Activated gamma-delta T cell (primary cell): ENCODE data around the gene S100A5.
"Not testable (repeated sequence)": the region's sequence is repeated elsewhere in the genome, so short reads cannot be mapped to it uniquely, and the experiment has no call there.

Experiments
- DNase-seq: peaks from one replicate; lab custom pipeline; 2025; lab: John Stamatoyannopoulos, UW
- total RNA-seq, 2 donors: gene quantifications; one replicate each; lab custom pipeline; 2026; lab: John Stamatoyannopoulos, UW

The S100A5 gene, protein sequence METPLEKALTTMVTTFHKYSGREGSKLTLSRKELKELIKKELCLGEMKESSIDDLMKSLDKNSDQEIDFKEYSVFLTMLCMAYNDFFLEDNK
- total RNA-seq = 0.48 to 0.56 reads per million in 2 donors

DNA sequence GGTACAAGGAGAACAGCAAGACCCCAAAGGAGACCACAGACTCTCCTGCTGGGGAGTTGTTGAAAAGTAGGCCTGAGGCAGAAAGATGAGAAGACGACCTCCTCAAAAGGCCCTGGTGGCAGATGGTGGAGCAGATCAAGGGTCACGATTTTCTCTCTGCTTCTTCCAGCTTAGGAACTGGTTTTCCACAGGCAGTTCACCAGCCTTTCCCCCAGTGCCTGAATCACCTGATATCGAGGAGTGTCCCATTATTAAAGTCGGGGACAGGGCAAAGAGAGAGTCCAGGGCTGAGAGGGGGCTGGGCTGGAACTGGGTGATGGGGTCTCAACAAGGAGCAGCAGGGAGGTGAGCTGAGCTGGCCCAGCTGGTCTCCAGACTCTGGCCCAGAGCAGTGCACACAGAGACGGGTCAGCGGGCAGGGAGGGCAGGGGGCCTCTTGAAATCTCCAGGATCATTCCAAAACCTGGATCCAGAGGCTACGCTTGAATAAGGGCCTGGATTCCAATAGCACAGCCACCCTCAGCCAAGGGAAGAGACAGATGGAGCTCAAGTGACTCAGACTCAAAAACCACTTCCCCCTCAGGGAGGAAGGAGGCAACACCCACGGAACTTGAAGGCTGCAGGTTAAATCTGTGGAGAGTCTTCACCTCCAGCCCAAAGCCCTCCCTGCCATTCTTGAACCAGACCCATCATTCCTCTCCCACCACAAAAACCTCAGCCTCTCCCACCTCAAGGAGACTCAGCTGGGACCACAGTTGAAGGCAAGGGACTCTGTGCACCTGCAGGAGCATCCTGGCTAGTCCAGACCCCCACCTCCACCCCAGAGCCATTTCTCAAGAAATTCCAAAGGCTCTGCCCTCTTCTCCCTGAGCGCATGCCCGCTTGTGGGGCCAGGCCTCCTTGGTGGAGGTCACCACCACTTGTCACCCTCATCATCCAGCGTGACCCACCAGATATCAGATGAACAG is at the start of gene S100A5:
Gene S100A5, minus strand, starts transcription at position 541 of the 968 bp plus-strand sequence. CDS start 743 bp downstream, outside the sequence.
- no peak for DNase-seq

DNA sequence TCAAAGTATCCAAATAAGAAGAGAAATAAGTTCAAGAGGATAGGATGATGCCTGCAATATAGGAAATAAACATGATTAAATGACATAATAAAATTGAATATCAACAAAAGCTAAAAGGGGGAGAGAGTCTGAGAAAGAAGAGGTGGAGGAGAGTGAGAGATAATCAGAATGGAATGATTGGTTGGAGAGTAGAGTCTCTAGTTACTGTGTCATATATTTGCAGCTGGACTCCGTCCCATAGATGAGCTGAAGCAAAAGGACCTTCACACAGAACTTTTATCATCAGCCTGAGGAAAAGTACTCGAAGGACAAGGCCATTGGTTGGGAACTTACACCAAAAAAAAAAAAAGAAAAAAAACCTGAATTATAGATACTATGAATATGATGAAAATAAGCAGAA is 47.7 kb upstream of the S100A5 start:
- no peak for DNase-seq

DNA sequence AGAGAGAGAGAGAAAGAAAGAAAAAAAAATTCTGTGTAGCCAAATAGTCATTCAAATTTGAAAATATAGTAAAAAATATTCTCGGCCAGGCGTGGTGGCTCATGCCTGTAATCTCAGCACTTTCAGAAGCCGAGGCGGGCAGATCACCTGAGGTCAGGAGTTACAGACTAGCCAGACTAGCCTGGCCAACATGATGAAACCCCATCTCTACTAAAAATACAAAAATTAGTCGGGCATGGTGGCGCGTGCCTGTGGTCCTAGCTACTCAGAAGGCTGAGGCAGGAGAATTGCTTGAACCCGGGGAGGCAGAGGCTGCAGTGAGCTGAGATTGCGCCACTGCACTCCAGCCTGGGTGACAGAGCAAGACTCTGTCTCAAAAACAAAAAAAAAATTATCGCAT is 47.3 kb upstream of the S100A5 start:
- not testable (repeated sequence) for DNase-seq

DNA sequence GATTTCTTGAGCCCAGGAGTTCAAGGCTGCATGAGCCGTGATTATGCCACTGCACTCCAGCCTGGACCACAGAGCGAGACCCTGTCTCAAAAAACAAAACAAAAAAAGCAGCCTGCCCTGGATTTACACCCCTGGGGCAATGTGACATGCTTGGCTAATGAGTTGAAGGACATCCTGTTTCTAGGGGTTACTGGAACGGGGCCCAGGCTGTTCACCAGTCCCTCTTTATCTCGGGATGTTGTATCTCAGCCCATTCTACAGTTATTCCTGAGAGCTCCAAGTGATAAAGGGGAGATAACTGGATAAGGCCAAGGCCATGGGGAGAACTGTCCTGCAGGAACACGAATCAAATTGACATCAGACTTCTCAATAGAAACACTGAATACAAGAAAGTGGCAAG is 46.6 kb upstream of the S100A5 start:
- DNase-seq = no peak

DNA sequence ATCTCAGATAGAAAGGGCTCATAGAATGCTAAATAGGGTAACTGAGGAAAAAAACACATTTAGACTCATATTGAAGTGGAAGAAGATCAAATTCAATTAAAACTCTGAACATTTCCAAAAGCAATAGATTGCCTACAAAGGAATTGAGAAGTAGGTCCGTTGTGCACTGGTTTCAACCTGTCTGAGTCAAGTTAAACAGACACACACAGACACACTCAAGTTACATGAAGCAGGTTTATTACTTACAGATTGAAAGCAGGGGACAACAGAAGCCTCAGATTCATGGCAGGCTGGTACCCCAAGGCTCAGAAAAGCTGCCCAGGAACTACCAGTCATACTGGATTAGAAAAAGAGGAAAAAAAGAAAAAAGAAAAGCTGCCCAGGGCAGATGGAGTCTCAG is 45.6 kb upstream of the S100A5 start:
- DNase-seq = no peak

DNA sequence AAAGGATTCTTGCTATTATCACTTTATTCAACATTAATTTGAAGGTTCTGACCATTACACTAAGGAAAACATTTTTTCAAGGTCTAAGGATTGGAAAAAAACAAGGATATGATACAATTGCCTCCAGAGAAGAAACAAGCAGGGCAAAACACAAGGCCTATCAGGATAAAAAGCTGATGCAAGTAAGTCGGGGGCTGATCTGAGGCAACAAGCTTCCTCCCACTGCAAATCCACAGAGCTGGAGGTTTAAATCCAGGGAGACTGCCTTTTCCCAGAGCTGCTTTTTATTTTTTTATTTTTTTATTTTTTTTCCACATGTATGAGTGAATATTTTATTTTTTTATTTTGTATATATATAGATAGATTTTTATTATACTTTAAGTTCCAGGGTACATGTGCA is 44.3 kb upstream of the S100A5 start:
- DNase-seq = no peak

DNA sequence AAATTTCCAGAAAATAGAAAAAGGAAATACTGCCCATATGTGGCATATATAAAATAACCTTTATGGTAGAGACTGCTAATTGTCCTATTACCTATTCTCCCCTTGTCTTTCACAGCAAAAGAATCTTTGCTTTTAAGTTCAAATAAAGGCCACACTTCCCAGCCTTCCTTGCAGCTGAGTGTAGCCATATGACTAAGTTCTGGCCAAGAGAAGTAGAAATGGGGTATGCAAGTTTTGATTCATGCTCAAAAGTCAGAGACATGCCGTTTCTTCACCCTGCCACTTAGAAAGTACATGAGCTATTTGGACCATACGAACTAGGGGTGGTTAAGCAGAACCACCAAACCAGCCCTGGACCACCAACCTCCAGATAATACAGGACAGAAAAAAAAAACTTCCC is 43.2 kb upstream of the S100A5 start:
- DNase-seq = no peak

DNA sequence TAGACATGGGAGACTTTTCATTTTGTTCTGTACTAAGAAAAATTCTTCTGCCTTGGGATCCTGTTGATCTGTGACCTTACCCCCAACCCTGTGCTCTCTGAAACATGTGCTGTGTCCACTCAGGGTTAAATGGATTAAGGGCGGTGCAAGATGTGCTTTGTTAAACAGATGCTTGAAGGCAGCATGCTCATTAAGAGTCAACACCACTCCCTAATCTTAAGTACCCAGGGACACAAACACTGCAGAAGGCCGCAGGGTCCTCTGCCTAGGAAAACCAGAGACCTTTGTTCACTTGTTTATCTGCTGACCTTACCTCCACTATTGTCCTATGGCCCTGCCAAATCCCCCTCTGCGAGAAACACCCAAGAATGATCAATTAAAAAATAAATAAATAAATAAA is 42.8 kb upstream of the S100A5 start:
- DNase-seq = not testable (repeated sequence)

DNA sequence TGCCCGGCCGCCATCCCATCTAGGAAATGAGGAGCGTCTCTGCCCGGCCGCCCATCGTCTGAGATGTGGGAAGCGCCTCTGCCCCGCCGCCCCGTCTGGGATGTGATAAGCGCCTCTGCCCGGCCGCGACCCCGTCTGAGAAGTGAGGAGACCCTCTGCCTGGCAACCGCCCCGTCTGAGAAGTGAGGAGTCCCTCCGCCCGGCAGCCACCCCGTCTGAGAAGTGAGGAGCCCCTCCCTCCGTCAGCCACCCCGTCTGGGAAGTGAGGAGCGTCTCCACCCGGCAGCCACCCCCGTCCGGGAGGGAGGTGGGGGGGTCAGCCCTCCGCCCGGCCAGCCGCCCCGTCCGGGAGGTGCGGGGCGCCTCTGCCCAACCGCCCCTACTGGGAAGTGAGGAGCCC is 42.1 kb upstream of the S100A5 start:
- DNase-seq = not testable (repeated sequence)

DNA sequence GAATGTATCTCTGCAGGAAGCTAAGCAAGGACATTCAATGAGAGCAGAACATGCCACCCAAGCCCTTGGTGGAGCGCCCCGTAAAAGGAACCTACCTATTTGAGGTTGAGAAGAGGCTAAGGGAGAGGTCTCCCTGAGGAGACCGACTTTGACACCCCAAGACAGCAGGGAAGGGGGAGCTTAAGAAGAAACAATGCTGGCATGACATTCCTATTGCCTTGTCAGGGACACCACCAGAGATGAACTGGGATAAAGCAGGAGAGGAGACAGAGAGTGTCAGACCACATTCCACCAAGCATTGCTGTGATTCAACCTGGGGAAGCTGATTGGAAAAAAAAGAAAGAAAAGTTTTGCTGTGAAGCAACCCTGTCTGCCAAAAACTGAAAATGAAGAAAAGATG is 38.2 kb upstream of the S100A5 start:
- no peak for DNase-seq

DNA sequence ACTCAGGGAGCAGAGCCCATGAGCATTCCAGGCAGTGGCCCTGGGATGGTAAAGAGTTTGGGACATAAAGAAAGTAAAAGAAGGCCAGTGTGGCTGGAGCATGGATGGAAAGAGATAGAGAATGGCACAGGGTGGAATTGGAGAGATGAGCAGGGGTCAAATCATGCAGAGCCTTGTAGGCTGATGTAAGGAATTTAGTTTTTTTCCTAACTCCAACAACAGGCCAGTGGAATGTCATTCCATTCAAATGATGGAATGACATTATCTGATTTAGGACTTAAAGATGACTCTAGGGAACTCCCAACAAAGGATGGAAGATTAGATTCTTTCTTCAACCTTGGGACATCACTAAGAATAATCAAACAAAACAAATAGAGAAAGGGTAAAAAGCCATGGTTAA is 37.8 kb upstream of the S100A5 start:
- DNase-seq = no peak

DNA sequence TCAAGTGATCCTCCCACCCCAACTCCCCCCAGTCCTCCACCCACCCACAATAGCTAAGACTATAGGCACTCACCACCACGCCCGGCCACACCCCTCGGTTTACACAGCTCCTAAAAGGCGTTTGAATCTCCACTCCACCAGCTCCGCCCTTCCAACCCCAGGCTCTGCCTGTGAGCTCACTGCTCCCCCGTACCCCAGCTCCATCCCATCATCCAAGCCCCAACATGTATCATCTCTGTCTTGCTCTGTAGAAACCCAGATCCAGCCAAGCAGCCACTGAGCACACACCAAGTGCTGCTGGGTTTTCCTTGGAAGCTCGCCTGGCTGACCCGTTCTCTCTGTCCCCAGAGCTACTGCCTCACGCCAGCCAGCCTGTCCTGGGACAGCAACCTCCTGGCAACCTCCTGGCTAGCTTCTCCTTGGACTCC is 36.9 kb upstream of the S100A5 start:
- no peak for DNase-seq

DNA sequence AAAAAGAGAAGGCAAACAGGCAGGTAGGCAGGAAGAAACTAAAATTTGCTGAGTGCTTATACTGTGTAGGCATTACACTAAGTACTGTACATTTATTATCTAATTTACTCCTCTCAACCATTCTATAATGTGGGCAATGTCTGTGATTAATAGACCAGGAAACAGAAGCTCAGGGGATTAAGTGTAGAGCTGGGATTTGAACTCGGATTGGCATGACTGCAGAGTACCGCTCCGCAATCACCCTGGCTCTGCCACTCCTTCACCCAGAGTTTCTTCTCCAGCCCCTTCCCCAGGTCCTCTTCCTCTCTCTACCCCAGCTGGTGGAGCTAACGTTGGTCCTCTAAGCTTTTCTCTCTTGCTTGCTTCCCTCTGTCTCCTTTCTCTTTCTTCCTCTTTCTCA is 36.4 kb upstream of the S100A5 start:
- no peak for DNase-seq

DNA sequence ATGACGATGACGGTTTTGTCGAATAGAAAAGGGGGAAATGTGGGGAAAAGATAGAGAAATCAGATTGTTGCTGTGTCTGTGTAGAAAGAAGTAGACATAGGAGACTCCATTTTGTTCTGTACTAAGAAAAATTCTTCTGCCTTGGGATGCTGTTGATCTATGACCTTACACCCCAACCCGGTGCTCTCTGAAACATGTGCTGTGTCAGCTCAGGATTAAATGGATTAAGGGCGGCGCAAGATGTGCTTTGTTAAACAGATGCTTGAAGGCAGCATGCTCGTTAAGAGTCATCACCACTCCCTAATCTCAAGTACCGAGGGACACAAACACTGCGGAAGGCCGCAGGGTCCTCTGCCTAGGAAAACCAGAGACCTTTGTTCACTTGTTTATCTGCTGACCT is 34.8 kb upstream of the S100A5 start:
- not testable (repeated sequence) for DNase-seq

DNA sequence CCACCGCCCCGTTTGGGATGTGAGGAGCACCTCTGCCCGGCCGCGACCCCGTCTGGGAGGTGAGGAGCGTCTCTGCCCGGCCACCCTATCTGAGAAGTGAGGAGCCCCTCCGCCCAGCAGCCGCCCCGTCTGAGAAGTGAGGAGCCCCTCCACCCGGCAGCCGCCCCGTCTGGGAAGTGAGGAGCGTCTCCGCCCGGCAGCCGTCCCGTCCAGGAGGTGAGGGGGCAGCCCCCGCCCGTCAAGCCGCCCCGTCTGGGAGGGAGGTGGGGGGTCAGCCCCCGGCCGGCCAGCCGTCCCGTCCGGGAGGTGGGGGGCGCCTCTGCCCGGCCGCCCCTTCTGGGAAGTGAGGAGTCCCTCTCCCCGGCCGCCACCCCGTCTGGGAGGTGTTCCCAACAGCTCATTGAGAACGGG is 34.4 kb upstream of the S100A5 start:
- DNase-seq = not testable (repeated sequence)

DNA sequence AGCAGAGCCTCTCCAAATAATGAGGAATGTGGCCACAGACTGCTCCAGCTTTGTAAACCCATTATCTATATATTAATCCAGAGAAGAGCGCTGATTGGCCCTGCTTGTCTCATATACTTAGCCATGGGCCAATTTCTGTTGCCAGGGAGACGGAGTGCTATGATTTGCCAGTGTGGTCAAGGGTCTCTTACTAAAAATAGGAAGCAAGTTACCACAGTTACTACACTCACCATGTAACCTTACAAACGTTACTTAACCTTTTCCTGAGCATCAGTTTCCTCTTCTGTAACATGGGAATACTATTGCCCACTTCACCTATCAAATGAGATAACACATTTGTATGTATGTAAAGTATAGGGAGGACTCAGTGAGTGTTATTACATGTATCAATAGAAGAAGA is 32.6 kb upstream of the S100A5 start:
- no peak for DNase-seq

DNA sequence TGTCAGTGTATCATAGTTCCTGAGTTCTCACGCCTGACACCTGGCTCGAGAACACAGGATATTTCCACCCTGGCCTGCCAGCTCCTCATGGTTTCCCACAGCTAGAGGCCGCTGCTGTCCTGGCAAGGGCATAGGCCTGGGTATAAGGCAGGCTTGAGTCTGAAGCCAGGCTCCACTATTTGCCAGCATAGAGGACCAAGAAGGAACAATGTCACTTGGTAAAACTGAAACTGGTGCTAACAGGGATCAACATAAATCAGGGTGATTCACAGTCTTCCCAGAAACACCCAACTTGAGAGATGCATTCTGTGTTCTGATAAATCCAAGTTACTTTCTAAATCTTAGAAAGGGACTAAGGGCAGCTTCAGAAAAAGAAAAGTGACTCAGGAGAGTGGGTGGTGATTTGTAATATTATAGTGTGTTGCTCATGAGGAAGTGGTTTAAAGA is 31.9 kb upstream of the S100A5 start:
- DNase-seq = no peak

DNA sequence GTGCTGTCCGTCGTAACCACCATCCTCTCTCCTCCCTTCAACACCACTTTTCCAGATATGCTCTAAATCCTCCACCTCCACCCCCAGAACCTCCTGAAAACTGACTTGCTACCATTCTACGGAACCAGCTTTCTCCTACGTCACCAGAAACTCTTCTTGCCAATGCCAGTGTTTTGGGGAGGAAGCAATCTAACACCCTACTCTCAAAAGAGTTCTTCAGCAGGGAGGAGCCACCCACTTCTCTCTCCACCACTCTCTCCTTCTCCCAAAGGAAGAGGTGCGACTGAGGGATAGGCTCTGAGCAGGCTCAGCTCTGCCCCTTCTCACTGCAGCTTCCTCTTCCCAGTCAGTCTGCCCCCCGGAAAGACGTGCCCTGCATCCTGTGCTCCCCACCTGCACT is 31.0 kb upstream of the S100A5 start:
- DNase-seq = no peak

DNA sequence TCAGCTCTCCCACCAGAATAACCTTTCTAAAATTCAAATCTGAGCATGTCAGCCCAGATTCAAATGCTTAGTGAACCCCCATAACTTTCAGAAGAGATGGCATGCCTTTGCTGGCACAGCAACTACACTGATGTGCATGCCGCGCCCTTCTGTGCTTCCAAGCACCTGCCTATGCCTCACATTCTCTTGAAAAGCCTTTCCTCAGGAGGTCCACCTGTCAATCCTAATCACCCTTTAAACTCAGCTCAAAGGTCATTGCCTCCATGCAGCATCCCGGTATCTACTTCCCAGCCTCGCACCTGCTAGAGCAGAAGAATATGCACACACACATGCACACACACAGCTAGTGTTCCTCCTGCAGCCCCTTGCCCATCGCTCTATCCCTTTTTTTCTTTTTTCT is 30.1 kb upstream of the S100A5 start:
- DNase-seq = no peak

DNA sequence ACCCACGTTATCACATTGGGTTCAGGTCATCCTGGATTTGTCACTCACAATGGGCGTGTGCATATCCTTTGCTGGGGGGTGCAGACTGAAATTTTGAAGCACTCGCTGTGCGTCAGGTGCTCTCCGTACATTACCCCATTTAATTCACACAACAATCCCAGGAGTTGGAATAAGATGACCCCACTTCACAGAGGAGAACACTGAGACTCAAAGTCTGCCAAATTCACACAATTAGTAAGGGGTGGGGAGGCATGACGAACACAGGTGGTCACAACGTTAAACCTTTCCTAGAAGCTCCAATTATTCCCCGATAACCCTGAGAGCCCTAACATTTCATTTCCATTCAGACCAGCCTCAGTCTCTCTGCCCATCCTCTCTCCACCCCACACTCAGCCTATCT is 28.7 kb upstream of the S100A5 start:
- no peak for DNase-seq

DNA sequence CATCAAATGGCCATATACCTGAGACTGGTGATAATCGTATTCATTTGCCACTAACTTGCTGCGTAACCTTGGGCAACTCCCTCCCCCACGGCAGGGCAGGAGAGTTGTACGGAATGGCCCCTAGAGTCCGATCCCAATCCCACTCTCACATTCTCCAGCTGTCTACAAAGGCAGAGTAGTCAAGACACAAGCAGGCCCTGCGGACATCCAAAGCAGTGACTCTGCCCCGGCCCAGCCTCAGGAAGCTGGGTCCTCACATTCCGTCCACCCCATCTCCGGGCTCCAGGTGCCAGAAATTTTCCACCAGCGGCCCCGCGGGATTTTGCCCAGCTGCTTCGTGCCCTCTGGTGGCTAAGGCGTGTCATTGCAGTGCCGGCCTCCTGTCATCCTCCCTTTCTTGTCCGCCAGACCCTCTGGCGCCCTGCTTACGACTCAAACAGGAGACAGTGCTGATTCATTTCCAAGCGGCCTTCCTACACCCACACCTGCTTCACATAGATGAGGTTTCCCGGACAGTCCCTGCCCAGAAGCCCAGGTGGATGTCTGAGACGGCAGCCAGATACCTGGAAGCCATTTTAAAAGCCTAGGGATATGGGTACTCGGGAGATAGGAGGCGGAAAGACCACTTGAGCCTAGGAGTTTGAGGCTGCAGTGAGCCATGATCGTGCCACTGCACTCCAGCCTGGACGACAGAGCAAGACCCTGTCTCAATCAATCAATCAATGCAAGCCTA is 27.8 kb upstream of the S100A5 start:
- peak; percentile 23 for DNase-seq

DNA sequence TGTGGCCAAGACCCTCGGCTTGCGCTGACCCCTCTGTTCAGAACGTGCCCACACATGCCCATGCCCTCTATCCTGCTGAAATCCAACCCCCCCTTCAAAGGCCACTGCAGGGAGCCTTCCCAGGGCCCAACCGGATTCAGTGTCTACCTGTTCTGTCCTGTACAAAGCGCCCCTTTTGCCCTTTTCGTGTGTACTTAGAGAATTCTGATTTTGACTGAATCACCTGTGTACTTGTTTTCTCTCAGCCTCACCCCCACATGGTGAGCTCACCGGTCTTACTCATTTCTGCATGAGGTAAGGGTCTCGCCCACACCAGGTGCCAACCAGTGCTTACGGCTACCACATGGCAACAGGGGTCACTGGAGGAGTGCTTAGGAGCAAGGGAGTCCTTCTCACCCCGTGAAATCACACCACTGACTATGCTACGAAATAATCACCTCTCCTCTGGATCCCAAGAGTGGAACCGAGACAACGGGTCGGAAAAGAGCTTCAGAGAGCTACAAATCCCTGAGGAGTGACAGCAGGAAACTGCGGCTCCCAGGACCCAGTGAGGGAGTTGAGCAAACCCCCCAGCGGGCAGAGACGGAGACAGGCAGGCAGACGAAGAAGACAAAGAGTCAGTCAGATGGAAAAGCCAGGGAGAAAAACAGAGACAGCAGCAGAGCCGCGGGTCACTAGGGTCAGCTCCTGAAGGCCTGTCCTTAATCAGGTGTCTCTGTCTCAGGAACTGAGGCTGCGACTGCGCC is 27.1 kb upstream of the S100A5 start:
- DNase-seq = no peak
